T follicular helper cell (primary cell): ENCODE measurements around the gene PPM1A.
"Not testable (repeated sequence)": the region's sequence is repeated elsewhere in the genome, so short reads cannot be mapped to it uniquely, and the experiment has no call there.

Experiments
- DNase-seq: peaks from one replicate; pipeline ENCODE4 v3.0.0-alpha.2; 2020; ENCODE audit warnings: low read depth

The PPM1A gene

GRCh38 chr14:60266021-60266937 lies 17.3 kb downstream of the PPM1A start:
- DNase-seq, result no peak

- no peak for DNase-seq
Measured at GRCh38 chr14:60272177-60272576, 23.2 kb downstream of the PPM1A start.

DNA sequence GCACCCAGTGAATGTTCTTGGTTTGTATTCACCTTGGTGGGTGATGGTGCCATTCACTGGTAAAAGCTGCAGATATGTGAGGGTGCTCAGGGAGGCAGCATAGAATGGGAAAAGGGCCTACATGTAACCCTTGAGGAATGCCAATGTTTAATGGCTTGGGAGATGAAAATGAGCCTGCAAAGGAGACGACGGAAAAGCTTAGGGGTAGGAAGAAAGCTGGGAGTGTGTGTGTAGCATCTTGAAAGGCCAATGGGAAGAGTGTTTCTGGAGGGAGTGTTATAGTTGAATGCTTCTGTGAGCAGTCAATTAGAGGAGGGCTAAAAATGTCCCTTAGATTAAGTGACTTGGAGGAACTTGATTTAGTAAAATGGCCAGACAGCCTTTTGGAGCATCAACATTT lies 24.9 kb downstream of the PPM1A start:
- no peak for DNase-seq

DNA sequence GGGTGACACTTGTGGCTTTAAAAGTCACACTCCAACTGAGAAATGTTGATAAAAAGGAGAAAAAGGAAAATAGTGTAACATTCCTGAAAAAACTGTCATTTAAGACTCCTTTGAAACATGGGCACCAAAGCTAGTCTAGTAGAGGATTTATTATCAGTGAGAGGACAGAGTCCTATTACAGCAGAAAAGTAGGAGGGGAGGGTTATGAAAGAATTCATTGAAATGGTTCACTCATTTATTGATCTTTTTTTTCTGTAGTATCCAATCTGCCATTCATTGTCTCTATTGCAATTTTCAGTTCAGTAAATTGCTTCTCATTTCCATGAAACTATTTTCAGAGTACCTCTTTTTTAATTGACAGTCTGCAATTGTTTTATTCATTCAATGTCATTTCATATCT lies 25.4 kb downstream of the PPM1A start:
- DNase-seq, result no peak

DNA sequence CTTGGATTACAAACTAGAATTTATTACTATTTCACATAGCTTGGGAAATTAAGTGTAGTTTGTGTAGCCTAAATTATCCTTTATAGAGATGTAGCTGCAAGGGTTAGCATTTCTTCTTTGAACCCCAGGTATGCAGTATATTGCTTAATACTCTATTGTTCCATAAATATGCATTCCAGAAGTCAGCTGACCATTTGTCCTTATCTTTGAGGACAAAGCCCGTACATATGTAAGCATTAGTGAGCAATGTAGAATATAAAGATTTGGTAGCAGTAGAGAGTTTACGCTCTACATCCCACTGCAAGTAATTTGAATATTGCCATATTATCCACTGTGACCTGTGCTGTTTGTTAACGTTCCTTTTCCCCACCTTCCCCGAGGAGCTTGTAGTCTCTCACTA lies 26.9 kb downstream of the PPM1A start:
- no peak for DNase-seq

GRCh38 chr14:60276347-60276746 lies 27.3 kb downstream of the PPM1A start:
- no peak for DNase-seq

DNA sequence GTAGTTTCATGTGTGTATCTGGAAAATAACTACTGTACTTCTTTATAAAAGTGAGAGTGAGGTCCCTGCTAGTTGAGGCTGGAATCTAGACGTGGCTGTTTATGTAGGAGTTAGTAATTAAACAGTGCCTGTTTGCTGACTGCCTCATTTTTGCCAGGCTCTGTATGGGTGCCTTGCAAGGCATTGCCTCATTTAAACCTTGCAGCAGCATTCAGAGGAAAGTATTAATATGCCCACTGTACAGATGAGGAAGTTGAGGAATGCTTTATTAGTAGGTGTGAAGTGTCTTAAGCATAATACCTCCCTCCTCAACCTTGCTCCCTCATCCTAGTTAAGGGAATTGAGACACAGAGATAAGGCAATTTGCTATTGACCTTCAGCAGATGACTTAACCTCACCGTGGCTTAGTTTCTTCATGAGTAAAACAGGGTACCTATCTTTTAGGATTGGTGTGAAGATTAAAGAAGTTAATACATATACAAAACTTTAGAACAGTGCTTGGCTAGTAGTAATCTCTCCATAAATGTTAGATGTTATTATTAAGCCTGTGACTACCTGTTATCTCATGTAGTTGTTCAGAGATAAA lies 28.7 kb downstream of the PPM1A start:
- DNase-seq, result no peak

DNA sequence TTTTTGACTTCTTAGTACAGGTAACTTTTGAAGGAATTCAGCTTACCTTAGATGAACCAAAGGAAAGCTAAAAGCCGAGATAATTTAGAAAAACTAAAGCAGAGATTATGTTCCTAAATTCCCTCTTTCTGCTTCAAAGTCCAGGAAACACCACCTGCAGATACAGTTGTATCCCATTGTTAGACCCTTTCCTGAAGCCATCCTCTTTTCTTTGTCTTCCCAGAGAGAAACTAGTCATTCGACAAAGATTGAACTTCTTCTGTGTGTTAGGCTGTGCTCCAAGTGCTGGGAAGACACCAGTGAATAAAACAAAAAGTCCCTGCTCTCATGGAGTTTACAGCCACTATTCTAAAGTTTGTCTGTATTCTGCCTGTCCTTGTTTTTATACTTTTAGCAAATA lies 29.3 kb downstream of the PPM1A start:
- DNase-seq, result no peak

- DNase-seq, result no peak
Measured at GRCh38 chr14:60287452-60287851, 38.4 kb downstream of the PPM1A start.

GRCh38 chr14:60288279-60288678 lies 39.3 kb downstream of the PPM1A start:
- DNase-seq, result no peak

- no peak for DNase-seq
Measured at GRCh38 chr14:60294411-60295069, 45.5 kb downstream of the PPM1A start.

DNA sequence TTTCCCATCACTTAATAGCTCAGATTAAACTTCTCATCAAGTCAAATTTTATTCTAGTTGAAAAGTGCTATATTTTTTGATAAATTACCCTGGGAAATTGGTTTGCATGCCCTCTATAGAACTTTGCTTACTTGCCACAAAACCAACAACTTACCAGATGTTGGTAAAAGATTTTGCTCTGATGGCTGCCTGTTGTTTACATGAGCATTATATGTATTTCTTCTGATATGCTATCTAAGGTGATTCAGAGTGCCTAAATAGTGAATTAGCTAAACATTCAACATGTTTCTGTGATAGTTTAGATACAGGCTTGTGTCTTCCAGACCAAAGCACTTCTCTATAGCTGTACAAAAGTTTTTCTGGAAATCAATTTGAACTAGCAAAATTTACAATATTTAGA lies 51.0 kb downstream of the PPM1A start:
- no peak for DNase-seq

DNA sequence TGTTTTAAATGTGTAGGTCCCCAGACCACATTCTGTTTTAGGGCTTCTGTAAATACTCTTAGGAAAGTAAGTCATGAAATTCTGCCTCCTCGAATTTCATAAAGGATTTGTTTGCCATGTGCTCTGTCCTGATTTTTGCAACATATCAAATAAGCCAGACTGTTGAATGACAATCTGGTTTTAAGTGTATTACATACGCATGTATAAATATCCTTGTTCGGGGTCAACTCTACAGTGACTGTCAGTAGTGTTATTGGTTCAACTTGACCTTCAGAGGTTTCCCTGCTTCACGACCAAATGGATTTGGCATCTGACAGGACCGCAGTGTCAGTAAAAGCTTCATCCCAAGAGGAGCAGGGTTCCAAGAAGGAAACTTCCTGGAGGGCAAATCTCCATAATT lies 52.7 kb downstream of the PPM1A start:
- no peak for DNase-seq

GRCh38 chr14:60302663-60303062 lies 53.6 kb downstream of the PPM1A start:
- no peak for DNase-seq

DNA sequence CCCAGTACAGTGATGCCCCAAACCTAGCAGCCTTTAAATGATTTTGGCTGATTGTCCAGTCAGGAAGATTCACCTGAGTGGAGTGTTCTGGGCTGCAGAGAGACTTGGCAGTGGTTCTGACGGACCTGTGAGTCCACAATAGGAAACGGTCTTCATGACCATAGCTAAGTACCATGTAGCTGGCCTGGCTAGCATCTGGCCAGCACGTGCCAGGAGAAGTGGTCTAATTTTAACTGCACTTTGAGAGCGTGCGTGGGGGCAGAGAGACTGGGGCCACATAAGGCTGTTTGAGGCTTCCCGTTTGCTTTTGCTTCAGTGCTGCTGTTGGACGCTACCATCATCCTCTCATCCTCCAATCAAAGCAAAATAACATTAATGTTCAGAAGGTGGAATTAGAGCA lies 54.7 kb downstream of the PPM1A start:
- DNase-seq, result no peak

DNA sequence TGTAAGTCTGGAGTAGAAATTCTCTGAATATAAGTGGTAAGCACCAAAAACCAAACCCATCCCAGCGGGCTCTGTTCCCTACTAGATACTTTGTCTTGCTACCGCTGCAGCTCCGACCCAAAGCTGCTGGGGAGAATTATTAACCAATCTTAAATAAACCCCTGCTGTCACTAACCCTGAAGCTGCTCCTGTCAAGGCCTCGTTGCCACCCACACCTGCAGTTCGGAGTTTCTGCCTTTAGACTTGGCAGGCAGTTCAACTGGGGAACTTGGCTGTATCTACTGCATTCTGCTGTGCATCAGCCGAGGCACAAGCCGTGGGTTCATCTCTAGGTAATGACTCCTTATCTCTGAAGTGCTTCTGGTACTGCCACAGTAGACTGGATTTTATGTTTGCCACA lies 55.5 kb downstream of the PPM1A start:
- DNase-seq, result no peak

- no peak for DNase-seq
Measured at GRCh38 chr14:60309867-60310552, 61.0 kb downstream of the PPM1A start.

- DNase-seq, result no peak
Measured at GRCh38 chr14:60311417-60311816, 62.4 kb downstream of the PPM1A start.

- DNase-seq, result no peak
Measured at GRCh38 chr14:60313093-60313492, 64.1 kb downstream of the PPM1A start.

DNA sequence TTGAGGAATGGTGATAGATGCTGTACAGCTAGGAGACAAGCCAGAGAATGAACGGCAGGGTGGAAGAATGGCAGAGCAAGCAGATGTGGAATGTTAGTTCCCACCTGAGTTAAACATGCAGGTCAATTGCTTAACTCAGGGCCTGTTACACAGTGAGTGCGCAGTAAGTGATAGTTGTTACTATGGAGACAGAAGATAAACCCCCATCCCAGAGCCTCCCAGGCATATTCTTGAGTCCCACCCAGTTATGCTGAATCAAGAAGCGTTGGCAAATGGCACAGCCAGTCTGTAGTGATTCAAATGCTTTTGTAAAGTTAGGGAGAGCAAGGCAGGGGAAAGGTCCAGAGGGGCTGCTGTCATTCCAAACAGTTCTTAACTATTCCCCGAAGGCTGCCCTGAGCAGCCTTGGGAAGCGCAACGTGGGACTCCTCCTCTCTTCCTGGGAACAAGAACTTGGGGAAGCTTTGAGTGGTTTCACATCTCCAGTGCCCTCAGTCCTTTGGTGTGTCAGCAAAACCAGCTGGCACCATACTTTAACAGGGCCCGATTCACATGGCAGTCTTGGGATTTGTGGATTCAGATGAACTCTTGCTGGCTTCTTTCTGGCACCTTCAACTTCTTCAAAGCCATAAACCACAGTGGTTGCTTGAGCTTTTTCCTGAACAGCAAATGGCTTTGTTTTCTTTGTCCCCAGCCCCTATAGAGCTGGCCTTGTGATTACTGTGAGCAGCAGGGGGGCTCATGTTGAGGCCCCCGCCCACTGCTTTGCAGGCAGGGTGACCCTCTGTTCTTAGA lies 66.4 kb downstream of the PPM1A start:
- no peak for DNase-seq

- DNase-seq, result no peak
Measured at GRCh38 chr14:60317609-60318008, 68.6 kb downstream of the PPM1A start.

DNA sequence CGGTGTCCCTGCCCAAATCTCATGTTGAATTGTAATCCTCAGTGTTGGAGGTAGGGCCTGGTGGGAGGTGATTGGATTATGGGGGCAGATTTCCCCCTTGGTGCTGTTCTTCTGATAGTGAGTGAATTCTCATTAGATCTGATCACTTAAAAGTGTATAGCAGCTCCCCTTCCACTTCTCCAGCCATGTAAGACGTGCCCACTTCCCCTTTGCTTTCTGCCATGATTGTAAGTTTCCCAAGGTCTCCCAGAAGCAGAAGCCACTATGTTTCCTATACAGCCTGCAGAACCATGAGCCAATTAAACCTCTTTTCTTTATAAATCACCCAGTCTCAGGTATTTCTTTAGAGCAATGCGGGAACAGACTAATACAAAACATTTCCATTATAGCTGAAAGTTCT lies 71.8 kb downstream of the PPM1A start:
- not testable (repeated sequence) for DNase-seq
